Parathyroid adenoma (tissue), 2 donors: ENCODE data around the gene MRE11.

ENCODE experiments used
- H2AFZ ChIP-seq: fragments of 300-600 bp; sonication (generic); one replicate; pipeline ENCODE4 v1.7.0; 2017; ENCODE audit warnings: antibody characterized with exemption, mild to moderate bottlenecking
- H3K27ac ChIP-seq: fragments of 300-600 bp; sonication (generic); one replicate; pipeline ENCODE4 v1.7.0; 2017
- H3K27me3 ChIP-seq: fragments of 300-600 bp; sonication (generic); one replicate; pipeline ENCODE4 v1.7.0; 2017; ENCODE audit warnings: low read length; ENCODE audit not compliant: control insufficient read depth, insufficient read depth
- H3K36me3 ChIP-seq: fragments of 300-600 bp; sonication (generic); one replicate; pipeline ENCODE4 v1.7.0; 2017; ENCODE audit warnings: low read length; ENCODE audit not compliant: control insufficient read depth, insufficient read depth
- H3K4me1 ChIP-seq: fragments of 300-600 bp; sonication (generic); one replicate; pipeline ENCODE4 v1.7.0; 2017; ENCODE audit warnings: control low read depth
- H3K4me2 ChIP-seq: fragments of 300-600 bp; sonication (generic); one replicate; pipeline ENCODE4 v1.7.0; 2017; ENCODE audit warnings: low read length
- H3K4me3 ChIP-seq: fragments of 300-600 bp; sonication (generic); one replicate; pipeline ENCODE4 v1.7.0; 2017; ENCODE audit warnings: low read depth, low read length
- H3K79me2 ChIP-seq: fragments of 300-600 bp; sonication (generic); one replicate; pipeline ENCODE4 v1.7.0; 2017; ENCODE audit warnings: control low read depth
- H3K9ac ChIP-seq: fragments of 300-600 bp; sonication (generic); one replicate; pipeline ENCODE4 v1.7.0; 2017; ENCODE audit warnings: mild to moderate bottlenecking
- H3K9me3 ChIP-seq: fragments of 300-600 bp; sonication (generic); one replicate; pipeline ENCODE4 v1.7.0; 2017; ENCODE audit warnings: low read length; ENCODE audit not compliant: control insufficient read depth
- TF ChIP-seq, protein P1 (sequence below): fragments of 300-600 bp; sonication (generic); IDR thresholded peaks from one replicate; pipeline ENCODE4 v1.7.0; 2017; ENCODE audit warnings: antibody characterized with exemption, mild to moderate bottlenecking
- donor health status: primary hyperparathyroidism.

MRE11 gene

GRCh38 chr11:94449029-94449428 is 44.6 kb downstream of the MRE11 start:
- Histone ChIP-seq H2AFZ (no peak overlapping the region), H3K4me3 (no peak overlapping the region), H3K9me3 (no peaks in the 10 kb centered on the region), H3K36me3 (no peaks in the 10 kb centered on the region), H3K27me3 (no peaks in the 10 kb centered on the region), H3K4me1 (no peaks in the 10 kb centered on the region), H3K9ac (no peak overlapping the region), H3K27ac (no peak overlapping the region), H3K79me2 (no peaks in the 10 kb centered on the region), H3K4me2 (no peak overlapping the region)
- TF ChIP-seq, protein P1, sequence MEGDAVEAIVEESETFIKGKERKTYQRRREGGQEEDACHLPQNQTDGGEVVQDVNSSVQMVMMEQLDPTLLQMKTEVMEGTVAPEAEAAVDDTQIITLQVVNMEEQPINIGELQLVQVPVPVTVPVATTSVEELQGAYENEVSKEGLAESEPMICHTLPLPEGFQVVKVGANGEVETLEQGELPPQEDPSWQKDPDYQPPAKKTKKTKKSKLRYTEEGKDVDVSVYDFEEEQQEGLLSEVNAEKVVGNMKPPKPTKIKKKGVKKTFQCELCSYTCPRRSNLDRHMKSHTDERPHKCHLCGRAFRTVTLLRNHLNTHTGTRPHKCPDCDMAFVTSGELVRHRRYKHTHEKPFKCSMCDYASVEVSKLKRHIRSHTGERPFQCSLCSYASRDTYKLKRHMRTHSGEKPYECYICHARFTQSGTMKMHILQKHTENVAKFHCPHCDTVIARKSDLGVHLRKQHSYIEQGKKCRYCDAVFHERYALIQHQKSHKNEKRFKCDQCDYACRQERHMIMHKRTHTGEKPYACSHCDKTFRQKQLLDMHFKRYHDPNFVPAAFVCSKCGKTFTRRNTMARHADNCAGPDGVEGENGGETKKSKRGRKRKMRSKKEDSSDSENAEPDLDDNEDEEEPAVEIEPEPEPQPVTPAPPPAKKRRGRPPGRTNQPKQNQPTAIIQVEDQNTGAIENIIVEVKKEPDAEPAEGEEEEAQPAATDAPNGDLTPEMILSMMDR, result no peak

- Histone ChIP-seq H3K36me3 (no peaks in the 10 kb centered on the region), H3K27me3 (no peaks in the 10 kb centered on the region), H3K27ac (no peak overlapping the region), H3K79me2 (no peaks in the 10 kb centered on the region), H2AFZ (no peak overlapping the region), H3K4me2 (no peak overlapping the region), H3K4me3 (no peak overlapping the region), H3K9me3 (no peaks in the 10 kb centered on the region), H3K9ac (no peak overlapping the region), H3K4me1 (no peaks in the 10 kb centered on the region)
- TF ChIP-seq, protein P1, result no peak
Measured at GRCh38 chr11:94447149-94447548, 46.5 kb downstream of the MRE11 start.

- H3K27me3 ChIP-seq, result no peaks in the 10 kb centered on the region
- H3K9ac ChIP-seq, result no peak overlapping the region
- no peak overlapping the region for H2AFZ ChIP-seq
- H3K9me3 ChIP-seq, result no peaks in the 10 kb centered on the region
- no peak overlapping the region for H3K4me3 ChIP-seq
- no peak overlapping the region for H3K4me2 ChIP-seq
- H3K4me1 ChIP-seq, result no peaks in the 10 kb centered on the region
- no peak overlapping the region for H3K27ac ChIP-seq
- TF ChIP-seq, protein P1, result no peak
- no peaks in the 10 kb centered on the region for H3K36me3 ChIP-seq
- no peaks in the 10 kb centered on the region for H3K79me2 ChIP-seq
Measured at GRCh38 chr11:94445641-94446040, 48.0 kb downstream of the MRE11 start.

- no peak overlapping the region for H2AFZ ChIP-seq
- TF ChIP-seq, protein P1, result no peak
- no peak overlapping the region for H3K9ac ChIP-seq
- H3K79me2 ChIP-seq, result no peaks in the 10 kb centered on the region
- H3K4me2 ChIP-seq, result no peak overlapping the region
- no peaks in the 10 kb centered on the region for H3K36me3 ChIP-seq
- H3K27ac ChIP-seq, result no peak overlapping the region
- no peaks in the 10 kb centered on the region for H3K4me1 ChIP-seq
- no peak overlapping the region for H3K4me3 ChIP-seq
- no peaks in the 10 kb centered on the region for H3K27me3 ChIP-seq
- no peaks in the 10 kb centered on the region for H3K9me3 ChIP-seq
Measured at GRCh38 chr11:94433049-94433448, 60.6 kb downstream of the MRE11 start.

- TF ChIP-seq, protein P1, result no peak
- no peaks in the 10 kb centered on the region for H3K27me3 ChIP-seq
- H3K27ac ChIP-seq, result no peak overlapping the region
- H3K4me3 ChIP-seq, result no peak overlapping the region
- no peaks in the 10 kb centered on the region for H3K36me3 ChIP-seq
- no peaks in the 10 kb centered on the region for H3K79me2 ChIP-seq
- no peak overlapping the region for H3K4me2 ChIP-seq
- no peak overlapping the region for H2AFZ ChIP-seq
- no peaks in the 10 kb centered on the region for H3K9me3 ChIP-seq
- no peak overlapping the region for H3K9ac ChIP-seq
- H3K4me1 ChIP-seq, result no peaks in the 10 kb centered on the region
Measured at GRCh38 chr11:94424662-94425061, 69.0 kb downstream of the MRE11 start.
